PFSK-1 (cell line): ENCODE results near the gene NFS1.

Source experiments
- POLR2AphosphoS5 ChIP-seq: IDR thresholded peaks from 2 replicates; pipeline ENCODE4 v1.6.1; 2012; ENCODE audit warnings: low read depth, mild to moderate bottlenecking, control low read depth, low read length, moderate library complexity
- SIN3A ChIP-seq: IDR thresholded peaks from 2 replicates; pipeline ENCODE4 v1.6.1; 2012; ENCODE audit warnings: mild to moderate bottlenecking, low read length, moderate library complexity, borderline replicate concordance; ENCODE audit not compliant: insufficient read depth
- TAF1 ChIP-seq: IDR thresholded peaks from 2 replicates; pipeline ENCODE4 v1.6.1; 2012; ENCODE audit warnings: low read length, control low read depth, borderline replicate concordance; ENCODE audit not compliant: insufficient read depth
- TF ChIP-seq, protein P1 (sequence below), 2 experiments: IDR thresholded peaks; 2 replicates each; pipeline versions ENCODE4 v1.6.1 to v1.8.0; 2011 to 2012; ENCODE audit warnings: low read depth in 2 of 2, low read length in 2 of 2, control low read depth in 1 of 2, inconsistent platforms in 1 of 2, mild to moderate bottlenecking in 1 of 2, moderate library complexity in 1 of 2; ENCODE audit not compliant: insufficient read depth in 1 of 2

DNA sequence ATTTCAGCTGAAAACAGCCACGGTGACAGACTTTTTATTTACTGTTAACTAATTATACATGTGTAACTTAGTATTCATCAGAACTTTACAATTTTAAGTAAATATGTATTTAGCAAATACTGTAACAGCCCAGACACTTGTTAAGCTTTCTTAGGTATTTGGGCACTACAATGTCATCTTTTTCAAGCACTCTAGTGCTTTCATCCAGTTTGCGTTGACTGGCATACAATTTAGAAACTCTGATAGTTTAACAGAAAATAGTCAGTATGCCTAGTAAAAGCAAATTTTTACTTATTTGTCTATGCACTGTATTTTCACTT lies 32.3 kb upstream of the NFS1 start:
- TF ChIP-seq POLR2AphosphoS5, result no peak
- TF ChIP-seq, protein P1, sequence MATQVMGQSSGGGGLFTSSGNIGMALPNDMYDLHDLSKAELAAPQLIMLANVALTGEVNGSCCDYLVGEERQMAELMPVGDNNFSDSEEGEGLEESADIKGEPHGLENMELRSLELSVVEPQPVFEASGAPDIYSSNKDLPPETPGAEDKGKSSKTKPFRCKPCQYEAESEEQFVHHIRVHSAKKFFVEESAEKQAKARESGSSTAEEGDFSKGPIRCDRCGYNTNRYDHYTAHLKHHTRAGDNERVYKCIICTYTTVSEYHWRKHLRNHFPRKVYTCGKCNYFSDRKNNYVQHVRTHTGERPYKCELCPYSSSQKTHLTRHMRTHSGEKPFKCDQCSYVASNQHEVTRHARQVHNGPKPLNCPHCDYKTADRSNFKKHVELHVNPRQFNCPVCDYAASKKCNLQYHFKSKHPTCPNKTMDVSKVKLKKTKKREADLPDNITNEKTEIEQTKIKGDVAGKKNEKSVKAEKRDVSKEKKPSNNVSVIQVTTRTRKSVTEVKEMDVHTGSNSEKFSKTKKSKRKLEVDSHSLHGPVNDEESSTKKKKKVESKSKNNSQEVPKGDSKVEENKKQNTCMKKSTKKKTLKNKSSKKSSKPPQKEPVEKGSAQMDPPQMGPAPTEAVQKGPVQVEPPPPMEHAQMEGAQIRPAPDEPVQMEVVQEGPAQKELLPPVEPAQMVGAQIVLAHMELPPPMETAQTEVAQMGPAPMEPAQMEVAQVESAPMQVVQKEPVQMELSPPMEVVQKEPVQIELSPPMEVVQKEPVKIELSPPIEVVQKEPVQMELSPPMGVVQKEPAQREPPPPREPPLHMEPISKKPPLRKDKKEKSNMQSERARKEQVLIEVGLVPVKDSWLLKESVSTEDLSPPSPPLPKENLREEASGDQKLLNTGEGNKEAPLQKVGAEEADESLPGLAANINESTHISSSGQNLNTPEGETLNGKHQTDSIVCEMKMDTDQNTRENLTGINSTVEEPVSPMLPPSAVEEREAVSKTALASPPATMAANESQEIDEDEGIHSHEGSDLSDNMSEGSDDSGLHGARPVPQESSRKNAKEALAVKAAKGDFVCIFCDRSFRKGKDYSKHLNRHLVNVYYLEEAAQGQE (IDR thresholded peaks at IDR 0.05; ENCODE audit: insufficient read depth in 1 of 2, low read depth in 2 of 2, low read length in 2 of 2), result no peak
- TF ChIP-seq TAF1, result no peak
- TF ChIP-seq SIN3A, result no peak
